RCC 7860 (cell line): ENCODE data around the gene PIGK.

ENCODE experiments used
- DNase-seq: peaks from one replicate; pipeline ENCODE4 v3.0.0-alpha.2; 2015; ENCODE audit warnings: low spot score
- FAIRE-seq: peaks from 2 replicates; lab custom pipeline; 2012; peaks lifted over from hg19 to GRCh38; lab: Jason Lieb, UNC

Gene PIGK

GRCh38 chr1:77103486-77103885 is 115.7 kb downstream of the PIGK start:
- FAIRE-seq (no peak), DNase-seq (no peak)

- no peak for FAIRE-seq
- DNase-seq = no peak
These were observed 118.4 kb downstream of the PIGK start for GRCh38 chr1:77100875-77101274.

GRCh38 chr1:77096496-77097255 is 122.6 kb downstream of the PIGK start:
- DNase-seq = no peak
- no peak for FAIRE-seq

GRCh38 chr1:77095236-77095635 is 124.0 kb downstream of the PIGK start:
- DNase-seq (no peak), FAIRE-seq (no peak)

- FAIRE-seq (no peak), DNase-seq (no peak)
These were observed 129.5 kb downstream of the PIGK start for GRCh38 chr1:77089756-77090155.

GRCh38 chr1:77085109-77085508 is 134.1 kb downstream of the PIGK start:
- DNase-seq (no peak), FAIRE-seq (no peak)

GRCh38 chr1:77084457-77084856 is 134.8 kb downstream of the PIGK start:
- FAIRE-seq (no peak), DNase-seq (no peak)

GRCh38 chr1:77081834-77082233 is 137.4 kb downstream of the PIGK start:
- DNase-seq (no peak), FAIRE-seq (no peak)

- DNase-seq (no peak), FAIRE-seq (no peak)
These were observed 142.5 kb downstream of the PIGK start for GRCh38 chr1:77076759-77077158.

- FAIRE-seq (no peak), DNase-seq (no peak)
These were observed 151.2 kb downstream of the PIGK start for GRCh38 chr1:77068013-77068412.

- no peak for FAIRE-seq
- no peak for DNase-seq
These were observed 153.4 kb downstream of the PIGK start for GRCh38 chr1:77065693-77066342.

- DNase-seq = no peak
- FAIRE-seq = no peak
These were observed 155.0 kb downstream of the PIGK start for GRCh38 chr1:77064246-77064645.

GRCh38 chr1:77063118-77063517 is 156.1 kb downstream of the PIGK start:
- DNase-seq = no peak
- FAIRE-seq = no peak

GRCh38 chr1:77061162-77061561 is 158.1 kb downstream of the PIGK start:
- DNase-seq (no peak), FAIRE-seq (no peak)

- FAIRE-seq (no peak), DNase-seq (no peak)
These were observed 159.2 kb downstream of the PIGK start for GRCh38 chr1:77060000-77060399.

GRCh38 chr1:77057994-77058585 is 161.1 kb downstream of the PIGK start:
- FAIRE-seq = no peak
- DNase-seq = no peak

- DNase-seq = no peak
- FAIRE-seq = no peak
These were observed 162.7 kb downstream of the PIGK start for GRCh38 chr1:77056525-77056924.

GRCh38 chr1:77051425-77051824 is 167.8 kb downstream of the PIGK start:
- no peak for DNase-seq
- no peak for FAIRE-seq

GRCh38 chr1:77048615-77049005 is 170.6 kb downstream of the PIGK start:
- FAIRE-seq (no peak), DNase-seq (no peak)

- FAIRE-seq = no peak
- DNase-seq = no peak
These were observed 171.1 kb downstream of the PIGK start for GRCh38 chr1:77047978-77048614.

GRCh38 chr1:77047575-77047974 is 171.7 kb downstream of the PIGK start:
- FAIRE-seq (no peak), DNase-seq (no peak)
